IMR-90 (cell line): ENCODE measurements around the gene ITGB5. TPM values are rescaled to one million over a fixed set of nuclear protein-coding genes. Genes with fewer than 3 reads are reported as not detected.

Experiments
- ATAC-seq: fragments of 200-7000 bp; cut with Tn5 transposase; 2 replicates; pipeline ENCODE4 v1.9.1; 2020; ENCODE audit warnings: low read depth, mild to moderate bottlenecking, moderate library complexity
- BruUV-seq: library from RNA; stranded (reverse); fragments of 400-500 nt; replicated peaks from 2 replicates; lab custom pipeline; 2021; lab: Mats Ljungman, UMichigan
- CTCF ChIA-PET: fragments of 300-600 bp; formaldehyde crosslinking; extraction: SDS; loops from one replicate; lab custom pipeline; 2021; ENCODE audit warnings: antibody characterized with exemption; lab: Yijun Ruan, JAX
- POLR2A ChIA-PET: fragments of 300-600 bp; sonication (Branson Sonifier 250); formaldehyde crosslinking; loops from one replicate; lab custom pipeline; 2022; ENCODE audit warnings: antibody characterized with exemption; ENCODE audit not compliant: unreplicated experiment; lab: Charles Lee
- DNase-seq: peaks from one replicate; pipeline ENCODE4 v3.0.0; 2013
- H2AFZ ChIP-seq: replicated peaks from 2 replicates; pipeline ENCODE3; 2013; ENCODE audit warnings: low read length, mild to moderate bottlenecking; ENCODE audit not compliant: poor library complexity
- H2AK5ac ChIP-seq: 2 replicates; pipeline ENCODE4 v1.6.1; 2013; ENCODE audit warnings: low read depth, low read length, inconsistent platforms
- H2AK9ac ChIP-seq: replicated peaks from 2 replicates; pipeline ENCODE3; 2013; ENCODE audit warnings: mild to moderate bottlenecking, low read depth, low read length, moderate library complexity; ENCODE audit not compliant: poor library complexity
- H2BK120ac ChIP-seq: 2 replicates; pipeline ENCODE4 v1.6.1; 2013; ENCODE audit warnings: low read depth, low read length, inconsistent platforms
- H2BK15ac ChIP-seq: 3 replicates; pipeline ENCODE4 v1.6.1; 2013; ENCODE audit warnings: low read depth, low read length, inconsistent platforms
- H2BK20ac ChIP-seq: 2 replicates; pipeline ENCODE4 v1.6.1; 2013; ENCODE audit warnings: low read depth, mild to moderate bottlenecking, inconsistent platforms, low read length, moderate library complexity
- H2BK5ac ChIP-seq: 2 replicates; pipeline ENCODE4 v1.6.1; 2013; ENCODE audit warnings: mild to moderate bottlenecking, low read depth, low read length, inconsistent platforms; ENCODE audit not compliant: poor library complexity, severe bottlenecking
- H3K14ac ChIP-seq: replicated peaks from 2 replicates; pipeline ENCODE4 v1.6.1; 2013; ENCODE audit warnings: low read depth, low read length, inconsistent platforms
- H3K18ac ChIP-seq: 2 replicates; pipeline ENCODE4 v1.6.1; 2013; ENCODE audit warnings: low read depth, low read length, control low read depth
- H3K23ac ChIP-seq: 2 replicates; pipeline ENCODE4 v1.6.1; 2013; ENCODE audit warnings: low read depth, low read length, inconsistent platforms
- H3K27ac ChIP-seq: 2 replicates; pipeline ENCODE4 v1.5.1; 2013; ENCODE audit warnings: mild to moderate bottlenecking, control low read depth, low read length; ENCODE audit not compliant: insufficient read depth
- H3K27me3 ChIP-seq: 2 replicates; pipeline ENCODE4 v1.6.1; 2013; ENCODE audit warnings: low read length; ENCODE audit not compliant: control insufficient read depth, insufficient read depth
- H3K36me3 ChIP-seq: 2 replicates; pipeline ENCODE4 v1.6.1; 2013; ENCODE audit warnings: low read length, mixed read lengths; ENCODE audit not compliant: control insufficient read depth, insufficient read depth
- H3K4ac ChIP-seq: 2 replicates; pipeline ENCODE4 v1.6.1; 2013; ENCODE audit warnings: low read depth, low read length, inconsistent platforms
- H3K4me1 ChIP-seq: 2 replicates; pipeline ENCODE4 v1.6.1; 2013; ENCODE audit warnings: low read length, mixed read lengths; ENCODE audit not compliant: control insufficient read depth, insufficient read depth
- H3K4me2 ChIP-seq: 2 replicates; pipeline ENCODE4 v1.6.1; 2013; ENCODE audit warnings: low read depth, mild to moderate bottlenecking, control low read depth, low read length, moderate library complexity
- H3K4me3 ChIP-seq: 2 replicates; pipeline ENCODE4 v1.5.1; 2013; ENCODE audit warnings: low read depth, mild to moderate bottlenecking, control low read depth, low read length, moderate library complexity; ENCODE audit not compliant: insufficient read depth
- H3K56ac ChIP-seq: 2 replicates; pipeline ENCODE4 v1.6.1; 2013; ENCODE audit warnings: low read length, inconsistent platforms; ENCODE audit not compliant: insufficient read depth; ENCODE audit errors: extremely low read depth
- H3K79me1 ChIP-seq, 2 experiments: 2 replicates each; pipeline ENCODE4 v1.6.1; 2013; ENCODE audit warnings: low read length in 2 of 2, inconsistent platforms in 1 of 2, low read depth in 1 of 2
- H3K9ac ChIP-seq: 2 replicates; pipeline ENCODE4 v1.6.1; 2013; ENCODE audit warnings: low read depth, low read length, control low read depth
- H3K9me1 ChIP-seq: 2 replicates; pipeline ENCODE4 v1.6.1; 2013; ENCODE audit warnings: low read length, inconsistent platforms; ENCODE audit not compliant: insufficient read depth
- H3K9me3 ChIP-seq: 2 replicates; pipeline ENCODE4 v1.6.1; 2013; ENCODE audit warnings: low read length; ENCODE audit not compliant: control insufficient read depth, insufficient read depth
- H4K20me1 ChIP-seq: 2 replicates; pipeline ENCODE4 v1.6.1; 2013; ENCODE audit warnings: low read length, inconsistent platforms; ENCODE audit not compliant: insufficient read depth
- H4K5ac ChIP-seq: 2 replicates; pipeline ENCODE4 v1.6.1; 2013; ENCODE audit warnings: mild to moderate bottlenecking, low read depth, low read length, control low read depth
- H4K8ac ChIP-seq, 2 experiments: 2 replicates each; pipeline ENCODE4 v1.6.1; 2013; ENCODE audit warnings: low read depth in 2 of 2, low read length in 2 of 2, control low read depth in 1 of 2, inconsistent platforms in 1 of 2
- H4K91ac ChIP-seq: 2 replicates; pipeline ENCODE4 v1.6.1; 2013; ENCODE audit warnings: low read depth, low read length, inconsistent platforms; ENCODE audit not compliant: insufficient read depth
- BHLHE40 ChIP-seq: fragments of 150-350 bp; IDR thresholded peaks from 2 replicates; pipeline ENCODE4 v1.6.1; 2016; ENCODE audit warnings: mild to moderate bottlenecking, low read depth, low read length
- CEBPB ChIP-seq: IDR thresholded peaks from 2 replicates; pipeline ENCODE4 v1.6.1; 2012; ENCODE audit warnings: low read depth, low read length, improper control_type of control experiment
- CHD1 ChIP-seq: IDR thresholded peaks from 2 replicates; pipeline ENCODE4 v1.6.1; 2012; ENCODE audit warnings: low read depth, low read length, improper control_type of control experiment
- CTCF ChIP-seq: conservative IDR thresholded peaks from 2 replicates; pipeline ENCODE4 v1.5.1; 2012; ENCODE audit warnings: mild to moderate bottlenecking, low read depth, low read length, improper control_type of control experiment
- ELK1 ChIP-seq: fragments of 150-350 bp; IDR thresholded peaks from 2 replicates; pipeline ENCODE4 v1.6.1; 2016; ENCODE audit warnings: low read depth, mild to moderate bottlenecking, low read length, moderate library complexity, borderline replicate concordance
- FOS ChIP-seq: fragments of 150-350 bp; IDR thresholded peaks from 2 replicates; pipeline ENCODE4 v1.6.1; 2016; ENCODE audit warnings: low read depth, low read length
- MAFK ChIP-seq: IDR thresholded peaks from 2 replicates; pipeline ENCODE4 v1.6.1; 2012; ENCODE audit warnings: low read depth, low read length, improper control_type of control experiment
- MAZ ChIP-seq: IDR thresholded peaks from 2 replicates; pipeline ENCODE4 v1.6.1; 2012; ENCODE audit warnings: low read depth, mild to moderate bottlenecking, low read length, improper control_type of control experiment, moderate library complexity, borderline replicate concordance
- MXI1 ChIP-seq: IDR thresholded peaks from 2 replicates; pipeline ENCODE4 v1.6.1; 2012; ENCODE audit warnings: low read depth, mild to moderate bottlenecking, low read length, moderate library complexity, borderline replicate concordance
- NFE2L2 ChIP-seq: fragments of 150-350 bp; IDR thresholded peaks from 2 replicates; pipeline ENCODE4 v1.6.1; 2016; ENCODE audit warnings: low read depth, mild to moderate bottlenecking, low read length
- POLR2A ChIP-seq: IDR thresholded peaks from 2 replicates; pipeline ENCODE4 v1.6.1; 2012; ENCODE audit warnings: mild to moderate bottlenecking, low read depth, low read length
- RAD21 ChIP-seq: IDR thresholded peaks from 2 replicates; pipeline ENCODE4 v1.6.1; 2012; ENCODE audit warnings: low read length, improper control_type of control experiment
- RCOR1 ChIP-seq: IDR thresholded peaks from 2 replicates; pipeline ENCODE4 v1.6.1; 2012; ENCODE audit warnings: mild to moderate bottlenecking, low read length, improper control_type of control experiment; ENCODE audit not compliant: insufficient replicate concordance
- RFX5 ChIP-seq: IDR thresholded peaks from 2 replicates; pipeline ENCODE4 v1.8.0; 2012; ENCODE audit warnings: low read depth, mild to moderate bottlenecking, low read length, moderate library complexity
- SMC3 ChIP-seq: fragments of 150-350 bp; IDR thresholded peaks from 2 replicates; pipeline ENCODE4 v1.6.1; 2016; ENCODE audit warnings: low read depth, mild to moderate bottlenecking, antibody characterized with exemption, low read length, moderate library complexity
- WGBS, 2 experiments: methylation state at CpG; one replicate each; pipeline versions ENCODE4 v1.1.5 to v1.1.7; 2013; ENCODE audit warnings: missing lambda C conversion rate in 2 of 2; ENCODE audit not compliant: insufficient read length in 1 of 2; ENCODE audit errors: extremely low coverage in 2 of 2; 5-methylcytosine and 5-hydroxymethylcytosine counted together
- dilution Hi-C: fragments of 300-500 bp; cut with HindIII; formaldehyde crosslinking; loops from one replicate; pipeline ENCODE4 v1.14.3; 2018; ENCODE audit warnings: low sequenced_read_pairs; ENCODE audit not compliant: unreplicated experiment
- in situ Hi-C: fragments of 300-500 bp; cut with MboI; formaldehyde crosslinking; loops from 3 replicates; pipeline ENCODE4 v1.14.3; 2019; ENCODE audit warnings: low sequenced_read_pairs, inconsistent platforms, mixed read lengths
- intact Hi-C: fragments of 100-400 bp; cut with micrococcal nuclease; formaldehyde crosslinking; loops from 2 replicates; pipeline ENCODE4 v1.10.0; 2022
- polyA plus RNA-seq, 3 experiments: library from polyadenylated mRNA; depleted of rRNA; stranded (reverse); fragments of >200 nt; gene quantifications; 2 replicates each; pipeline ENCODE4 v1.2.3, GENCODE V29; 2012; ENCODE audit warnings: low replicate concordance in 1 of 3
- total RNA-seq: library from RNA; depleted of rRNA; stranded (reverse); fragments of >200 nt; gene quantifications from 2 replicates; pipeline ENCODE4 v1.2.3, GENCODE V29; 2012
- TF ChIP-seq, protein P1 (sequence below): fragments of 150-350 bp; IDR thresholded peaks from 2 replicates; pipeline ENCODE4 v1.6.1; 2017; ENCODE audit warnings: mild to moderate bottlenecking, antibody characterized with exemption, low read length, low read depth

The ITGB5 gene
- total and polyA plus RNA-seq, 2 of the 4 experiments (the other 2 are of a cell fraction): 85.0 to 101 TPM

DNA sequence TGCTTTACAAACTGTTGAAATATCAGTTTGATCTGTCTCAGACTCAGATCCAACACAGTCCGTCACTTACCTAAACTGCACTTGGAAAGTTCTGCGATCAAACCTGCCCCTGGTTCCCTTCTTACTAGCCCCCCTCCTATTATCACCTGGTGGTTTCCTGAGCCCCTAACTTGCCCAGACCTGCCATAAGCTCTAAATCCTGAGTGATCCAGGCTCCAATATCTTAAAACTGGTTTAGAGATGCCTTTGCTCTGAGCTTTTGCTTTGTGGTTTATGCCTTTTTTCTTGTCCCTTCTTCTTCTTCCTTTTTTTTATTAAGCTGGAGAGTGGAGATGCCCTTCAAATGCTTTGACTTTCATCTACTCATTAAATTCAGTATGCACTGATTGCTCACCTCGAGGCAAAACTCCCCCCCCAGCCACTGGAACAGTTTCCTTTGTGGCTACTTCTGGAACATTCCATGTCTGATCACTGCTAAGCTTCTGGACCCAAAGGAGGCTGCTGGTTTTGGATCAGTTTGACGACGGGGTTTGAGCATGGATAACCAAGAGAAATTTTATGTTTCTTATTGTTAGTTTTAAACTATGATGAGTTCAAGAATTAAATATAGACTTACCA is 3.5 kb upstream of the ITGB5 start:
- H3K27me3 ChIP-seq: no peaks in the 10 kb centered on the region
- H2BK15ac ChIP-seq: no peak overlapping the region
- no peaks in the 10 kb centered on the region for H3K36me3 ChIP-seq
- H4K91ac ChIP-seq: no peak overlapping the region
- no peak overlapping the region for H2BK20ac ChIP-seq
- H3K4ac ChIP-seq: no peak overlapping the region
- H4K8ac ChIP-seq: no peak overlapping the region
- no peak overlapping the region for H3K4me2 ChIP-seq
- no peak overlapping the region for H2AFZ ChIP-seq
- peaks cover 0 to 5% of the 10 kb centered on the region in 2 experiments; a peak in 2 of 4 replicates for H3K79me1 ChIP-seq
- DNase-seq: no peak
- intact Hi-C loops (no loop called here), in situ Hi-C loops (no loop called here), dilution Hi-C loops (loop anchor here (25.0 kb wide), 1 partner anchor 128 kb away; no protein-coding TSS in a partner anchor)
- no peak overlapping the region for H3K23ac ChIP-seq
- ATAC-seq: no peak
- no peak overlapping the region for H3K18ac ChIP-seq
- no peak overlapping the region for H3K14ac ChIP-seq
- no peaks in the 10 kb centered on the region for H3K9me3 ChIP-seq
- no peak overlapping the region for H2AK5ac ChIP-seq
- H3K9me1 ChIP-seq: 0 out of 2 replicates have a peak, but pooled peaks cover 4% of the 10 kb centered on the region
- H3K9ac ChIP-seq: no peak overlapping the region
- no peak overlapping the region for H3K27ac ChIP-seq
- no peak overlapping the region for H2BK5ac ChIP-seq
- ChIA-PET POLR2A (no interaction called here), CTCF (interaction anchor here (1.1 kb wide), 1 partner anchor 10 kb away, joined by 3 read pairs; no protein-coding TSS in a partner anchor)
- no TSS peak for BruUV-seq
- no peak overlapping the region for H2BK120ac ChIP-seq
- H3K4me3 ChIP-seq: no peak overlapping the region
- H2AK9ac ChIP-seq: no peak overlapping the region
- WGBS, 2 experiments: no CpG with 5 or more reads among the region's 5 CpGs
- TF ChIP-seq NFE2L2 (no peak), SMC3 (no peak), FOS (no peak), MAFK (no peak), RAD21 (no peak), RCOR1 (no peak), CEBPB (no peak), POLR2A (no peak), BHLHE40 (no peak), CHD1 (no peak), CTCF (no peak), MXI1 (no peak), MAZ (no peak), RFX5 (no peak), ELK1 (no peak)
- TF ChIP-seq, protein P1, sequence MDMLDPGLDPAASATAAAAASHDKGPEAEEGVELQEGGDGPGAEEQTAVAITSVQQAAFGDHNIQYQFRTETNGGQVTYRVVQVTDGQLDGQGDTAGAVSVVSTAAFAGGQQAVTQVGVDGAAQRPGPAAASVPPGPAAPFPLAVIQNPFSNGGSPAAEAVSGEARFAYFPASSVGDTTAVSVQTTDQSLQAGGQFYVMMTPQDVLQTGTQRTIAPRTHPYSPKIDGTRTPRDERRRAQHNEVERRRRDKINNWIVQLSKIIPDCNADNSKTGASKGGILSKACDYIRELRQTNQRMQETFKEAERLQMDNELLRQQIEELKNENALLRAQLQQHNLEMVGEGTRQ: no peak
- no peak overlapping the region for H3K56ac ChIP-seq
- no peaks in the 10 kb centered on the region for H3K4me1 ChIP-seq
- H4K5ac ChIP-seq: no peak overlapping the region
- no peaks in the 10 kb centered on the region for H4K20me1 ChIP-seq
